Testis (tissue), 3 donors: ENCODE data around the gene JAM3. TPM values are rescaled to one million over a fixed set of nuclear protein-coding genes. Genes with fewer than 3 reads are reported as not detected.

Experiments
- DNase-seq: peaks from one replicate; pipeline ENCODE4 v3.0.0-alpha.2; 2019
- H3K27ac ChIP-seq, 2 donors: fragments of 200-600 bp; sonication (generic); one replicate each; pipeline ENCODE4 v1.5.1; 2019
- H3K27me3 ChIP-seq: fragments of 200-600 bp; sonication (generic); one replicate; pipeline ENCODE4 v1.5.1; 2019
- H3K36me3 ChIP-seq: fragments of 200-600 bp; sonication (generic); one replicate; pipeline ENCODE4 v1.5.1; 2017; ENCODE audit warnings: low read depth; ENCODE audit errors: missing control alignments
- H3K4me1 ChIP-seq: fragments of 200-600 bp; sonication (generic); one replicate; pipeline ENCODE4 v1.5.1; 2019
- H3K4me3 ChIP-seq, 2 donors: fragments of 200-600 bp; sonication (generic); one replicate each; pipeline ENCODE4 v1.5.1; 2017 to 2019
- H3K9me3 ChIP-seq: fragments of 200-600 bp; sonication (generic); one replicate; pipeline ENCODE4 v1.5.1; 2017
- CTCF ChIP-seq, 3 experiments: fragments of 450-650 bp in 2 of 3; fragments of 200-600 bp in 1 of 3; sonication (generic) in 1 of 3; IDR thresholded peaks; one replicate each; pipeline ENCODE4 v1.5.1; 2016 to 2019; ENCODE audit warnings: antibody characterized with exemption in 3 of 3, mild to moderate bottlenecking in 2 of 3, moderate library complexity in 1 of 3
- POLR2A ChIP-seq: fragments of 450-650 bp; IDR thresholded peaks from one replicate; pipeline ENCODE4 v1.6.1; 2017; ENCODE audit warnings: antibody characterized with exemption, mild to moderate bottlenecking, moderate library complexity
- WGBS, 2 donors: methylation state at CpG; one replicate each; pipeline ENCODE4 v1.1.5; 2018; 5-methylcytosine and 5-hydroxymethylcytosine counted together
- intact Hi-C: fragments of 100-400 bp; cut with DNase I; formaldehyde crosslinking; loops from one replicate; pipeline ENCODE4 v1.15.1; 2023; ENCODE audit warnings: low total_unique reads
- polyA plus RNA-seq: library from polyadenylated mRNA; stranded (reverse); fragments of 350-450 nt; fragmentation: Illumina TruSeq; extraction: RNeasy Lipid Tissue Mini Kit (QIAGEN cat#74804); gene quantifications from one replicate; pipeline ENCODE4 v1.2.3, GENCODE V29; 2014; ENCODE audit warnings: low read depth, low replicate concordance; ENCODE audit not compliant: insufficient read depth
- total RNA-seq, 2 donors: library from RNA; depleted of rRNA; stranded (reverse); fragments of >200 nt; gene quantifications; one replicate each; pipeline ENCODE4 v1.2.3, GENCODE V29; 2016

Gene JAM3
- total and polyA plus RNA-seq, 3 donors from 2014 or later = 81.0 to 188 (median 172) TPM

- H3K4me1 ChIP-seq = peaks cover 40% of the 10 kb centered on the region
- peak; percentile 49 for DNase-seq
- intact Hi-C loops = no loop called here
- peak overlapping the region; percentile 94 to 96 for H3K27ac ChIP-seq
- TF ChIP-seq CTCF (IDR thresholded peaks at IDR 0.05) (no peak), POLR2A (no peak)
- peak overlapping the region; percentile 84 to 96 for H3K4me3 ChIP-seq
- no peaks in the 10 kb centered on the region for H3K27me3 ChIP-seq
- H3K9me3 ChIP-seq = no peaks in the 10 kb centered on the region
- no peaks in the 10 kb centered on the region for H3K36me3 ChIP-seq
- 4 to 9% methylated on average over 12 to 31 of the region's 41 CpGs for WGBS, 2 donors
Measured at GRCh38 chr11:134069426-134070341, 812 bp downstream of the JAM3 start.

DNA sequence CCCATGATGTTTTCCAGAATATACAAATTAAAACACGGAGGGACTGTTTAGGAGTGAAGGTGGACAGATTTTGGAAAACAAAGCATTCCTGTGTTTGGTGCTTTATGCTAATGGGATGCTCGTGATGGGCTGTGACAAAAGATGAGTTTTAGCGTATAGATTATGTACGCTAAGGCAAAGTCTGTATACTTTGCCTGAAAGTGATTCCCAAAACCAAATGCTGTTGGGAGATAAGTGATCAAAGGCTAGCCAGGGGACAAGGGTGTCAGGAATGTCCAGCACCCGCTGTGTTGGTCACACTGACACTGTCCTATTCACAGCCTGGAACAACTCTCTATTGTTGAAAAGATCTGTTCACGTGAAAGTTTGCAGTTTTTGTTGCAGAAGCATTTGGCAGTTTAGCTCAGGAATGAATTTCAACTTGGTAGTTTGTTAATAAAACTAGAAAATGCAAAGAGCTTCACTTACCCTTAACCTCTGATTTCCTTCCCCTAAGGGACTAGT lies 1.5 kb downstream of the JAM3 start:
- Histone ChIP-seq H3K4me3 (peak overlapping the region in 1 of 2 donors; percentile 96), H3K36me3 (no peaks in the 10 kb centered on the region), H3K4me1 (peaks cover 41% of the 10 kb centered on the region), H3K9me3 (no peaks in the 10 kb centered on the region), H3K27me3 (no peaks in the 10 kb centered on the region), H3K27ac (peak overlapping the region; percentile 94 to 96)
- DNase-seq = peak; percentile 76
- WGBS, 2 donors = 37% methylated on average over 6 of the region's 6 CpGs
- TF ChIP-seq CTCF (IDR thresholded peaks at IDR 0.05) (no peak), POLR2A (no peak)
- intact Hi-C loops = no loop called here

- Histone ChIP-seq H3K27ac (peak overlapping the region; percentile 8 to 96), H3K4me1 (peaks cover 41% of the 10 kb centered on the region), H3K4me3 (no peak overlapping the region), H3K36me3 (no peaks in the 10 kb centered on the region), H3K27me3 (no peaks in the 10 kb centered on the region), H3K9me3 (no peaks in the 10 kb centered on the region)
- WGBS, 2 donors = 61 to 66% methylated on average over 3 of the region's 3 CpGs
- no peak for TF ChIP-seq POLR2A
- TF ChIP-seq CTCF (IDR thresholded peaks at IDR 0.05) = no peak
- no peak for DNase-seq
- intact Hi-C loops = no loop called here
Measured at GRCh38 chr11:134071306-134071705, 2.4 kb downstream of the JAM3 start.

DNA sequence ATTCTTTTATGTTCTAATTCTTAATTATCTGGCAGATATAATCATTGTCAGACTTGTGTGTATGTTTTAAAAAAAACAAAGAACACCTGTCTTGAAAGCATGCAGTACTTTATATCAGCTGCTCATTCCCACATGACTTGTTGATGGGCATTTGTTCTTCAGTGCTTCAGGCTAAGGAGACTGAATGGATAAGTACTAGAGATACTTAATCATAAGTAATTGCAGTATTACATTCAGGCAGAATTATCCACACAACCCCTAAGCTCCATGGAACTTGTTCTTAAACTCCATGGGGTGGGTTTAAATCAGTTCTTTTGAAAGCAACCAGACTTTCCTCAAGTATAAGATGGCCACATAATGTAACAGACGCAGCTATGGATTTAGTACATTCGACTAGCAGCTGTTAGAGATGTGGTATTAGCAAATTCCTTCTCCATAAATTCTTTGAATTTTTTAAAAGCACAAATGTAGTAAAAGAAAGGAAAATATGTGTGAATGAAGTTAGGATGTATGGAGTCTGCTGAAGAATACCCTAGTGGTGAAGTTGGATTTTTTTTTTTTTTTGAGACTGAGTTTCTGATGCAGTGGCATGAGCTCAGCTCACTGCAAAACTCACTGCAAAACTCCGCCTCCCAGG lies 3.0 kb downstream of the JAM3 start:
- 77 to 80% methylated on average over 3 of the region's 3 CpGs for WGBS, 2 donors
- Histone ChIP-seq H3K9me3 (no peaks in the 10 kb centered on the region), H3K4me1 (peaks cover 41% of the 10 kb centered on the region), H3K27ac (peak overlapping the region; percentile 25 to 74), H3K4me3 (no peak overlapping the region), H3K27me3 (no peaks in the 10 kb centered on the region), H3K36me3 (no peaks in the 10 kb centered on the region)
- TF ChIP-seq POLR2A (no peak), CTCF (IDR thresholded peaks at IDR 0.05) (peak in 2 of 3 experiments; percentile 15 to 17)
- no peak for DNase-seq
- intact Hi-C loops = no loop called here
